ENCODE measurements around the gene CFAP100.

The CFAP100 gene

DNA sequence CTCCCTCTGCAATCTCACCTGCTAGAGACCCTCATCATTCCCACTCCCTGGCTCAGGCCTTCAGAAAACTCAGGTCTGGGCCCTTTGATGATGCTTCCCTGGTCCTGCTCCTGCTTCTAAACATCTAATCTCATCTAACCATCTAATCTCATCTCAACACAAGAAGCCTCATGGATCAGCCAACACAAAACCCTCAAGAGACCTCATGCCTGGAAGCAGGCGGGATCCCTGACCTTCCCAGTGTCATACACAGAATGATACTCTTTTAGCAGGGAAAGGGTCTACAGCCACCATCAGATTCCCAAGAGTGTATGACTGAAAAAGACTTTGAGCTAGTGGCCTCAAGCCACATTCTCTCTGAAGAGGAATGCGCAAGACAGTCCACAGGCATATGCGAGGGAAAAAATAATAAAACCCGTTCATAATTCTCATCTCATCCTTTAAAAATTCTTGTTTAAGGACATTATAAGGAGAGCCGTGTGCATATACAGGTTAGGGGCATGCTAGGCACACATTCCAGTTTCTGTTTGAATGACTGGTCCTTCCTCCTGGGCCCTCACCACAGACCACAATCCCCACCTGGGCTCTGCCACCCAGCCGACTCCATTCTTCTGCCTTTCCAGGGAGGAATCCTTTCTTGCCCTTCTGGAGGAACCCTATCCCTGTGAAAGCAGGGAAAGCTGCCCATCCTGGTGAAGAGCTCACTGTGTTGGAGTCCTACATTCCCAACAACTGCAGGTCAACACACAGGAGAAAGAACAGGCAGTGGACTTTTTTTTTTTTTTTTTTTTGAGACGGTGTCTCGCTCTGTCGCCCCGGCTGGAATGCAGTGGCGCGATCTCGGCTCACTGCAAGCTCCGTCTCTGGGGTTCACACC is 78.8 kb downstream of the CFAP100 start:
- peaks cover 8 to 36% of the 10 kb centered on the region in 2 experiments; a peak in 2 of 3 replicates for H3K36me3 ChIP-seq (ENCODE audit: control insufficient read depth in 2 of 2, insufficient read depth in 1 of 2, low read length in 2 of 2)
- H3K4me1 ChIP-seq (ENCODE audit: control insufficient read depth, insufficient read depth, low read length), result peaks cover 8% of the 10 kb centered on the region; the same call in 1 of the 2 replicates
- POLR2A ChIA-PET, result interaction anchor here (0.6 kb wide), 1 partner anchor 881 kb away, joined by 4 read pairs; no protein-coding TSS in a partner anchor
- CTCF ChIA-PET, result interaction anchor here (0.6 kb wide), 2 partner anchors 176 to 229 kb away, joined by 3 read pairs; no protein-coding TSS in a partner anchor
- peak overlapping the region; percentile 13 for H3K4me3 ChIP-seq (ENCODE audit: low read depth, low read length)
- no peak overlapping the region; the same call in 1 of the 2 replicates for H3K27ac ChIP-seq (ENCODE audit: extremely low read depth, low read depth, low read length)
- TF ChIP-seq ZNF114 (tag by site-specific recombination; IDR thresholded peaks at IDR 0.05) (no peak), ZNF600 (tag by site-specific recombination; IDR thresholded peaks at IDR 0.05) (peak; percentile 65), OSR2 (tag by site-specific recombination; IDR thresholded peaks at IDR 0.05) (no peak), ZNF146 (tag by site-specific recombination; IDR thresholded peaks at IDR 0.05) (no peak), ZNF394 (tag by site-specific recombination; IDR thresholded peaks at IDR 0.05; ENCODE audit: borderline replicate concordance) (no peak), KLF16 (tag by site-specific recombination; IDR thresholded peaks at IDR 0.05) (no peak), GLIS1 (tag by site-specific recombination; IDR thresholded peaks at IDR 0.05) (no peak), ZNF175 (tag by site-specific recombination; IDR thresholded peaks at IDR 0.05) (no peak), ZNF335 (tag by site-specific recombination; conservative IDR thresholded peaks at IDR 0.05) (peak; percentile 47; the same call in 1 of the 2 replicates), ZBTB20 (tag by site-specific recombination; IDR thresholded peaks at IDR 0.05) (0 out of 2 replicates have a peak, but pooled peaks have one; percentile 24), ZNF449 (tag by site-specific recombination; IDR thresholded peaks at IDR 0.05) (no peak), YY1 (tag by site-specific recombination; IDR thresholded peaks at IDR 0.05) (no peak), ZNF664 (tag by site-specific recombination; IDR thresholded peaks at IDR 0.05) (peak; percentile 69), ZNF155 (tag by site-specific recombination; IDR thresholded peaks at IDR 0.05) (no peak), ZNF624 (tag by site-specific recombination; IDR thresholded peaks at IDR 0.05) (no peak), SALL2 (tag by site-specific recombination; IDR thresholded peaks at IDR 0.05; ENCODE audit: borderline replicate concordance) (no peak), ZNF23 (tag by site-specific recombination; IDR thresholded peaks at IDR 0.05; ENCODE audit: borderline replicate concordance) (no peak), ZNF423 (tag by site-specific recombination; IDR thresholded peaks at IDR 0.05) (no peak), OVOL3 (tag by site-specific recombination; IDR thresholded peaks at IDR 0.05) (no peak)
- TF ChIP-seq, protein P1, sequence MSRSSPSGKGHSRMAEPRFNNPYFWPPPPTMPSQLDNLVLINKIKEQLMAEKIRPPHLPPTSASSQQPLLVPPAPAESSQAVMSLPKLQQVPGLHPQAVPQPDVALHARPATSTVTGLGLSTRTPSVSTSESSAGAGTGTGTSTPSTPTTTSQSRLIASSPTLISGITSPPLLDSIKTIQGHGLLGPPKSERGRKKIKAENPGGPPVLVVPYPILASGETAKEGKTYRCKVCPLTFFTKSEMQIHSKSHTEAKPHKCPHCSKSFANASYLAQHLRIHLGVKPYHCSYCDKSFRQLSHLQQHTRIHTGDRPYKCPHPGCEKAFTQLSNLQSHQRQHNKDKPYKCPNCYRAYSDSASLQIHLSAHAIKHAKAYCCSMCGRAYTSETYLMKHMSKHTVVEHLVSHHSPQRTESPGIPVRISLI (tag by site-specific recombination; IDR thresholded peaks at IDR 0.05), result peak; percentile 56; the same call in 1 of the 2 replicates
- TF ChIP-seq, protein P2, sequence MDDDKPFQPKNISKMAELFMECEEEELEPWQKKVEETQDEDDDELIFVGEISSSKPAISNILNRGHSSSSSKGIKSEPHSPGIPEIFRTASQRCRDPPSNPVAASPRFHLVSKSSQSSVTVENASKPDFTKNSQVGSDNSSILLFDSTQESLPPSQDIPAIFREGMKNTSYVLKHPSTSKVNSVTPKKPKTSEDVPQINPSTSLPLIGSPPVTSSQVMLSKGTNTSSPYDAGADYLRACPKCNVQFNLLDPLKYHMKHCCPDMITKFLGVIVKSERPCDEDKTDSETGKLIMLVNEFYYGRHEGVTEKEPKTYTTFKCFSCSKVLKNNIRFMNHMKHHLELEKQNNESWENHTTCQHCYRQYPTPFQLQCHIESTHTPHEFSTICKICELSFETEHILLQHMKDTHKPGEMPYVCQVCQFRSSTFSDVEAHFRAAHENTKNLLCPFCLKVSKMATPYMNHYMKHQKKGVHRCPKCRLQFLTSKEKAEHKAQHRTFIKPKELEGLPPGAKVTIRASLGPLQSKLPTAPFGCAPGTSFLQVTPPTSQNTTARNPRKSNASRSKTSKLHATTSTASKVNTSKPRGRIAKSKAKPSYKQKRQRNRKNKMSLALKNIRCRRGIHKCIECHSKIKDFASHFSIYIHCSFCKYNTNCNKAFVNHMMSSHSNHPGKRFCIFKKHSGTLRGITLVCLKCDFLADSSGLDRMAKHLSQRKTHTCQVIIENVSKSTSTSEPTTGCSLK (tag by site-specific recombination; IDR thresholded peaks at IDR 0.05), result no peak
- TF ChIP-seq, protein P3, sequence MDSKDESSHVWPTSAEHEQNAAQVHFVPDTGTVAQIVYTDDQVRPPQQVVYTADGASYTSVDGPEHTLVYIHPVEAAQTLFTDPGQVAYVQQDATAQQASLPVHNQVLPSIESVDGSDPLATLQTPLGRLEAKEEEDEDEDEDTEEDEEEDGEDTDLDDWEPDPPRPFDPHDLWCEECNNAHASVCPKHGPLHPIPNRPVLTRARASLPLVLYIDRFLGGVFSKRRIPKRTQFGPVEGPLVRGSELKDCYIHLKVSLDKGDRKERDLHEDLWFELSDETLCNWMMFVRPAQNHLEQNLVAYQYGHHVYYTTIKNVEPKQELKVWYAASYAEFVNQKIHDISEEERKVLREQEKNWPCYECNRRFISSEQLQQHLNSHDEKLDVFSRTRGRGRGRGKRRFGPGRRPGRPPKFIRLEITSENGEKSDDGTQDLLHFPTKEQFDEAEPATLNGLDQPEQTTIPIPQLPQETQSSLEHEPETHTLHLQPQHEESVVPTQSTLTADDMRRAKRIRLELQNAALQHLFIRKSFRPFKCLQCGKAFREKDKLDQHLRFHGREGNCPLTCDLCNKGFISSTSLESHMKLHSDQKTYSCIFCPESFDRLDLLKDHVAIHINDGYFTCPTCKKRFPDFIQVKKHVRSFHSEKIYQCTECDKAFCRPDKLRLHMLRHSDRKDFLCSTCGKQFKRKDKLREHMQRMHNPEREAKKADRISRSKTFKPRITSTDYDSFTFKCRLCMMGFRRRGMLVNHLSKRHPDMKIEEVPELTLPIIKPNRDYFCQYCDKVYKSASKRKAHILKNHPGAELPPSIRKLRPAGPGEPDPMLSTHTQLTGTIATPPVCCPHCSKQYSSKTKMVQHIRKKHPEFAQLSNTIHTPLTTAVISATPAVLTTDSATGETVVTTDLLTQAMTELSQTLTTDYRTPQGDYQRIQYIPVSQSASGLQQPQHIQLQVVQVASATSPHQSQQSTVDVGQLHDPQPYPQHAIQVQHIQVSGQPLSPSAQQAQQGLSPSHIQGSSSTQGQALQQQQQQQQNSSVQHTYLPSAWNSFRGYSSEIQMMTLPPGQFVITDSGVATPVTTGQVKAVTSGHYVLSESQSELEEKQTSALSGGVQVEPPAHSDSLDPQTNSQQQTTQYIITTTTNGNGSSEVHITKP (tag by site-specific recombination; IDR thresholded peaks at IDR 0.05), result peak; percentile 98
- no peaks in the 10 kb centered on the region for H3K9me3 ChIP-seq (ENCODE audit: control insufficient read depth, insufficient read depth, low read depth, low read length)
